HG02884 (cell line): ENCODE results near the gene MRPL54.
"Not testable (repeated sequence)": the region's sequence is repeated elsewhere in the genome, so short reads cannot be mapped to it uniquely, and the experiment has no call there.

Experiments
- ATAC-seq: cut with Tn5 transposase; IDR thresholded peaks from one replicate; pipeline ENCODE4 v1.9.1; 2021; ENCODE audit warnings: mild to moderate bottlenecking, moderate library complexity; ENCODE audit not compliant: unreplicated experiment

MRPL54 gene

GRCh38 chr19:3807574-3808354, 45.3 kb downstream of the MRPL54 start:
- no peak for ATAC-seq

- no peak for ATAC-seq
These were observed 46.1 kb downstream of the MRPL54 start for GRCh38 chr19:3808420-3809143.

GRCh38 chr19:3809881-3810707, 47.6 kb downstream of the MRPL54 start:
- no peak for ATAC-seq

- no peak for ATAC-seq
These were observed 48.4 kb downstream of the MRPL54 start for GRCh38 chr19:3810708-3811355.

- no peak for ATAC-seq
These were observed 51.3 kb downstream of the MRPL54 start for GRCh38 chr19:3813473-3814392.

GRCh38 chr19:3814648-3815047, 52.2 kb downstream of the MRPL54 start:
- no peak for ATAC-seq

- not testable (repeated sequence) for ATAC-seq
These were observed 53.7 kb downstream of the MRPL54 start for GRCh38 chr19:3816148-3816547.

GRCh38 chr19:3816566-3817218, 54.2 kb downstream of the MRPL54 start:
- ATAC-seq, result no peak
